Liver (tissue), 9 donors: ENCODE data around the gene ASIC3. TPM values are rescaled to one million over a fixed set of nuclear protein-coding genes. Genes with fewer than 3 reads are reported as not detected.

ENCODE experiments used
- DNase-seq: peaks from one replicate; pipeline ENCODE4 v3.0.0-alpha.2; 2017; ENCODE audit warnings: low spot score
- H3K27ac ChIP-seq, 2 donors: one replicate each; pipeline ENCODE4 v1.7.0; 2013; ENCODE audit warnings: inconsistent platforms in 2 of 2, low read length in 2 of 2, control low read depth in 1 of 2, low read depth in 1 of 2, mild to moderate bottlenecking in 1 of 2
- H3K27me3 ChIP-seq, 4 donors: one replicate each; pipeline versions ENCODE4 v1.6.1 to v1.7.0; 2013; ENCODE audit warnings: low read length in 3 of 4, inconsistent platforms in 1 of 4, mild to moderate bottlenecking in 1 of 4, moderate library complexity in 1 of 4; ENCODE audit not compliant: control insufficient read depth in 4 of 4, insufficient read depth in 4 of 4
- H3K36me3 ChIP-seq, 4 donors: one replicate each; pipeline versions ENCODE4 v1.6.1 to v1.7.0; 2013; ENCODE audit warnings: low read length in 3 of 4, mild to moderate bottlenecking in 3 of 4, low read depth in 1 of 4, moderate library complexity in 1 of 4; ENCODE audit not compliant: control insufficient read depth in 4 of 4, insufficient read depth in 3 of 4
- H3K4me1 ChIP-seq, 4 donors: one replicate each; pipeline versions ENCODE4 v1.6.1 to v1.7.0; 2013; ENCODE audit warnings: low read length in 3 of 4, mild to moderate bottlenecking in 3 of 4, moderate library complexity in 1 of 4; ENCODE audit not compliant: control insufficient read depth in 4 of 4, insufficient read depth in 4 of 4
- H3K4me3 ChIP-seq, 3 donors: one replicate each; pipeline versions ENCODE4 v1.6.1 to v1.7.0; 2013; ENCODE audit warnings: low read length in 3 of 3, control low read depth in 1 of 3, low read depth in 1 of 3, mild to moderate bottlenecking in 1 of 3
- H3K9ac ChIP-seq, 2 donors: one replicate each; pipeline ENCODE4 v1.7.0; 2013; ENCODE audit warnings: low read length in 2 of 2, mild to moderate bottlenecking in 2 of 2, moderate library complexity in 2 of 2, control low read depth in 1 of 2, low read depth in 1 of 2
- H3K9me3 ChIP-seq, 4 donors: one replicate each; pipeline versions ENCODE4 v1.6.1 to v1.7.0; 2013; ENCODE audit warnings: low read length in 3 of 4; ENCODE audit not compliant: control insufficient read depth in 4 of 4
- CTCF ChIP-seq: fragments of 150-350 bp; IDR thresholded peaks from 2 replicates; pipeline ENCODE4 v1.5.1; 2017; ENCODE audit warnings: improper control_type of control experiment, low read depth, low read length; ENCODE audit not compliant: missing input control
- FOXA2 ChIP-seq: IDR thresholded peaks from 2 replicates; pipeline ENCODE4 v1.6.1; 2016; ENCODE audit warnings: antibody characterized with exemption
- GABPA ChIP-seq, 2 donors: IDR thresholded peaks in 1 of 2; conservative IDR thresholded peaks in 1 of 2; 2 replicates each; pipeline ENCODE4 v1.6.1; 2016; ENCODE audit warnings: antibody characterized with exemption in 2 of 2, mild to moderate bottlenecking in 1 of 2, moderate library complexity in 1 of 2
- HNF4G ChIP-seq: IDR thresholded peaks from 2 replicates; pipeline ENCODE4 v1.6.1; 2016; ENCODE audit warnings: antibody characterized with exemption
- NR2F2 ChIP-seq: IDR thresholded peaks from 2 replicates; pipeline ENCODE4 v1.6.1; 2016; ENCODE audit warnings: antibody characterized with exemption
- RXRA ChIP-seq, 2 donors: IDR thresholded peaks; 2 replicates each; pipeline ENCODE4 v1.6.1; 2017 to 2018; ENCODE audit warnings: antibody characterized with exemption in 2 of 2, mild to moderate bottlenecking in 1 of 2
- YY1 ChIP-seq: IDR thresholded peaks from 2 replicates; pipeline ENCODE4 v1.6.1; 2016; ENCODE audit warnings: antibody characterized with exemption, mild to moderate bottlenecking
- WGBS: extraction: QIAGEN DNeasy Blood & Tissue Kit; methylation state at CpG from one replicate; pipeline ENCODE4 v1.1.7; 2013; 5-methylcytosine and 5-hydroxymethylcytosine counted together
- polyA plus RNA-seq, 2 donors: library from polyadenylated mRNA; stranded (reverse) in 1 of 2; unstranded in 1 of 2; fragments of 200-250 nt in 1 of 2; fragments of >200 nt in 1 of 2; fragmentation: Nextera tagmentation in 1 of 2; extraction: Ambion mirVana in 1 of 2; gene quantifications; one replicate each; pipeline versions ENCODE4 v1.2.1 to v1.2.3, GENCODE V29; 2013 to 2015
- total RNA-seq, 2 donors: library from RNA; depleted of rRNA; stranded (reverse); fragments of >200 nt; gene quantifications; one replicate each; pipeline ENCODE4 v1.2.3, GENCODE V29; 2014
- TF ChIP-seq, protein P1 (sequence below): IDR thresholded peaks from 2 replicates; pipeline ENCODE4 v1.6.1; 2016; ENCODE audit warnings: antibody characterized with exemption
- TF ChIP-seq, protein P2 (sequence below): IDR thresholded peaks from 2 replicates; pipeline ENCODE4 v1.6.1; 2016; ENCODE audit warnings: antibody characterized with exemption
- donor health status: healthy.
- donor health status: healthy.
- donor health status: healthy.
- donor health status: healthy.
- donor health status: healthy.

Gene ASIC3
- total and polyA plus RNA-seq, 4 donors, result 0.05 to 1.0 (median 0.39) TPM

- Histone ChIP-seq H3K9ac (no peak overlapping the region), H3K4me3 (no peak overlapping the region), H3K9me3 (no peaks in the 10 kb centered on the region), H3K27me3 (no peaks in the 10 kb centered on the region), H3K4me1 (peaks cover 11 to 35% (median 29%) of the 10 kb centered on the region in 4 donors), H3K27ac (no peak overlapping the region), H3K36me3 (no peaks in the 10 kb centered on the region)
- 92% methylated on average over 6 of the region's 6 CpGs for WGBS
- no peak for DNase-seq
- TF ChIP-seq YY1, result no peak
- no peak for TF ChIP-seq CTCF
- no peak for TF ChIP-seq FOXA2
- TF ChIP-seq, protein P1, sequence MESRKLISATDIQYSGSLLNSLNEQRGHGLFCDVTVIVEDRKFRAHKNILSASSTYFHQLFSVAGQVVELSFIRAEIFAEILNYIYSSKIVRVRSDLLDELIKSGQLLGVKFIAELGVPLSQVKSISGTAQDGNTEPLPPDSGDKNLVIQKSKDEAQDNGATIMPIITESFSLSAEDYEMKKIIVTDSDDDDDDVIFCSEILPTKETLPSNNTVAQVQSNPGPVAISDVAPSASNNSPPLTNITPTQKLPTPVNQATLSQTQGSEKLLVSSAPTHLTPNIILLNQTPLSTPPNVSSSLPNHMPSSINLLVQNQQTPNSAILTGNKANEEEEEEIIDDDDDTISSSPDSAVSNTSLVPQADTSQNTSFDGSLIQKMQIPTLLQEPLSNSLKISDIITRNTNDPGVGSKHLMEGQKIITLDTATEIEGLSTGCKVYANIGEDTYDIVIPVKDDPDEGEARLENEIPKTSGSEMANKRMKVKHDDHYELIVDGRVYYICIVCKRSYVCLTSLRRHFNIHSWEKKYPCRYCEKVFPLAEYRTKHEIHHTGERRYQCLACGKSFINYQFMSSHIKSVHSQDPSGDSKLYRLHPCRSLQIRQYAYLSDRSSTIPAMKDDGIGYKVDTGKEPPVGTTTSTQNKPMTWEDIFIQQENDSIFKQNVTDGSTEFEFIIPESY, result no peak
Observed at GRCh38 chr7:151056283-151056665, 7.9 kb downstream of the ASIC3 start.

DNA sequence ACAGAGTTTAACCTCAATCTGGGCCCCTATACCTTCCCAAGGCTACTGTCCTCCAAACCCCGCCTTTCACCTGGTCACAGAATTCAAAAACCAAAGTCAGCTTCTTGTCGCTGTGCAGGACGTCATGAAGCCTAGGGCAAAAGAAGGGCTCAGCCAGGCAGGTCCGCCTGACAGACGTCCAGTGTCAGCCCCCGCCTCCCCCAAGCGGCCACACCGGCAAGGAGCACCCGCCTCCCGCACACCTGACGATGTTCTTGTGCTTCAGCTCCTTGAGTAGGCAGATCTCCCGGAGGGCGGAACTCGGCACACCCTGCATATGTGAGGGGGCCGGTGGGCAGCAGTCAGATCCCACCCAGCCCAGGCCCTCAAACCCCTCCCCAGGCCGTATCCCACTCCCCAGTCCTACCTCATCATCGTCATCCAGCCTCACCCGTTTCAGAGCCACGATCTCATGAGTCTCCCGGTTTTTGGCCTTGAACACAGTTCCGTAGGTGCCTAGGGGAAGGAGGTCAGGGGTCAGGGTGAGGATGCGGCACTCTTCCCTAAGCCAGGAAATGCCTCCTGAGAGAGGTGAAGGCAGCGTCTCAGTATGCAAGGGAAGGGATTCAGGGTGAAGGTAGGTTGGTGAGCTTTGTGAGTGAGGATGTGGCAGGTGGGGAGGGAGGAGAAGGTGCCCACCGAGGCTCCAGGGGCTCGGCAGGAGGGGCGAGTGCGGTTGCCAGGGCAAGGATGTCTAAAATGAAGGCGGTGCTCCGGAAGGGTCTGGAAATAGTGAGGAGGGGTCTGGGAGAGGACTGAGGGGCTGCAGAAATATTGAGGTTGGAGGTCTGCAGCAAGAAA lies 8.6 kb downstream of the ASIC3 start:
- DNase-seq, result no peak
- Histone ChIP-seq H3K4me1 (peaks cover 15 to 41% (median 34%) of the 10 kb centered on the region in 4 donors), H3K9ac (peak overlapping the region; percentile 16 to 19), H3K36me3 (no peaks in the 10 kb centered on the region), H3K27me3 (no peaks in the 10 kb centered on the region), H3K27ac (no peak overlapping the region), H3K4me3 (peak overlapping the region; percentile 56 to 87 (median 80)), H3K9me3 (no peaks in the 10 kb centered on the region)
- TF ChIP-seq FOXA2, result no peak
- 44% methylated on average over 29 of the region's 29 CpGs for WGBS

DNA sequence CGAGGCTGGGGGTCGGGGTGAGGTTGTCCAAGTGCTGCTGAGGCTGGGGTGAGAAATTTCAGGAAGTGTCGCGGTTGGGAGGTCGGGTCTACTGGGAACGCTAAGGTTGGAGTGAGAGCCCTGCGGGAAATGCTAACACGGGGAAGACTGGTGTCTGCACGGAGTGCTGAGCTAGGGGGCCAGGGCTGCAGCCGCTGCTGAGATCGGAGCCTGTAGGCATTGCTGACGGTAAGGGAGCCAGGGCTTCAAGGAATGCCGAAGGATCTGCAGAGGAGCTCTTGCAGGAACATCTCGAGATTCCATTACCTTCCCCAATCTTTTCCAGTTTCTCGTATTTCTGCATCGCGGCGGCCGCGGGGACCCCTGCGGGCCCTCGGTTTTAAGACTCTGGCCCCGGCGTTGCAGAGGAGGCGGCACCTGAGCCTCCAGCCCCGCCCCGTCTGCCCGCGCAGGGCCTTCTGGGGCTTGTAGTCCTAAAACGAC lies 9.2 kb downstream of the ASIC3 start, which contains the start of gene CDK5:
CDK5 (minus strand) TSS at position 392 of the 483 bp plus-strand sequence; CDS start at position 343, 49 bp downstream.
- DNase-seq, result no peak
- Histone ChIP-seq H3K27ac (peak within 1 kb of the TSS; percentile 83 to 89), H3K4me1 (peaks cover 17 to 46% (median 38%) of the 10 kb centered on the region in 4 donors), H3K4me3 (peak within 1 kb of the TSS; percentile 79 to 87 (median 80)), H3K36me3 (no peaks in the 10 kb centered on the region), H3K9me3 (no peaks in the 10 kb centered on the region), H3K9ac (peak within 1 kb of the TSS; percentile 42 to 55), H3K27me3 (no peaks in the 10 kb centered on the region)
- TF ChIP-seq GABPA (IDR thresholded peaks at IDR 0.05 in 1 of 2, conservative IDR thresholded peaks at IDR 0.05 in 1 of 2) (no peak), YY1 (no peak), RXRA (IDR thresholded peaks at IDR 0.05) (no peak), HNF4G (no peak), CTCF (no peak), NR2F2 (no peak)
- TF ChIP-seq, protein P2, sequence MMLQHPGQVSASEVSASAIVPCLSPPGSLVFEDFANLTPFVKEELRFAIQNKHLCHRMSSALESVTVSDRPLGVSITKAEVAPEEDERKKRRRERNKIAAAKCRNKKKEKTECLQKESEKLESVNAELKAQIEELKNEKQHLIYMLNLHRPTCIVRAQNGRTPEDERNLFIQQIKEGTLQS, result no peak
- TF ChIP-seq, protein P1, result no peak
- under 1% methylated on average over 30 of the region's 30 CpGs for WGBS
